A673 (cell line): Measurements from ENCODE around the gene IGF1R. TPM values are rescaled to one million over a fixed set of nuclear protein-coding genes. Genes with fewer than 3 reads are reported as not detected.

ENCODE experiments used
- BruUV-seq: library from RNA; stranded (reverse); fragments of 400-500 nt; replicated peaks from 2 replicates; lab custom pipeline; 2021; lab: Mats Ljungman, UMichigan
- CTCF ChIA-PET: fragments of 300-600 bp; sonication (Branson Sonifier 250); formaldehyde crosslinking; loops from one replicate; lab custom pipeline; 2022; ENCODE audit warnings: antibody characterized with exemption; lab: Charles Lee
- POLR2A ChIA-PET: fragments of 300-600 bp; sonication (Branson Sonifier 250); formaldehyde crosslinking; loops from one replicate; lab custom pipeline; 2022; ENCODE audit warnings: antibody characterized with exemption; ENCODE audit not compliant: low non-redundant PET; lab: Charles Lee
- DNase-seq: peaks from one replicate; pipeline ENCODE4 v3.0.0-alpha.2; 2015; ENCODE audit warnings: low spot score
- H3K27ac ChIP-seq: fragments of 200-600 bp; sonication (generic); 2 replicates; pipeline ENCODE4 v1.5.1; 2016; ENCODE audit warnings: mixed run types, low read depth, mild to moderate bottlenecking, mixed read lengths, antibody characterized with exemption, low read length; ENCODE audit not compliant: poor library complexity, severe bottlenecking
- H3K27me3 ChIP-seq: fragments of 200-600 bp; sonication (generic); replicated peaks from 2 replicates; pipeline ENCODE4 v1.6.1; 2017; ENCODE audit warnings: mixed run types, low read depth, mild to moderate bottlenecking, mixed read lengths, antibody characterized with exemption, low read length; ENCODE audit not compliant: insufficient read depth, poor library complexity
- H3K36me3 ChIP-seq: fragments of 200-600 bp; sonication (generic); 2 replicates; pipeline ENCODE4 v1.6.1; 2016; ENCODE audit warnings: mixed run types, mild to moderate bottlenecking, mixed read lengths, antibody characterized with exemption, low read length; ENCODE audit not compliant: insufficient read depth, poor library complexity, severe bottlenecking
- H3K4me1 ChIP-seq: fragments of 200-600 bp; sonication (generic); 2 replicates; pipeline ENCODE4 v1.6.1; 2017; ENCODE audit warnings: mixed run types, mild to moderate bottlenecking, mixed read lengths, antibody characterized with exemption, low read length; ENCODE audit not compliant: insufficient read depth, poor library complexity, severe bottlenecking
- H3K4me3 ChIP-seq: fragments of 200-600 bp; sonication (generic); 2 replicates; pipeline ENCODE4 v1.5.1; 2016; ENCODE audit warnings: low read depth, mixed run types, mild to moderate bottlenecking, mixed read lengths, low read length; ENCODE audit not compliant: poor library complexity, severe bottlenecking
- H3K9me3 ChIP-seq: fragments of 200-600 bp; sonication (generic); 2 replicates; pipeline ENCODE4 v1.6.1; 2016; ENCODE audit warnings: mixed run types, low read depth, mild to moderate bottlenecking, mixed read lengths, antibody characterized with exemption, low read length; ENCODE audit not compliant: poor library complexity, severe bottlenecking
- EZH2 ChIP-seq: fragments of 200-600 bp; sonication (generic); IDR thresholded peaks from 2 replicates; pipeline ENCODE4 v1.6.1; 2017; ENCODE audit warnings: borderline replicate concordance, low read depth, mild to moderate bottlenecking, mixed read lengths, antibody characterized with exemption, low read length; ENCODE audit not compliant: poor library complexity, severe bottlenecking
- intact Hi-C: fragments of 100-400 bp; cut with micrococcal nuclease; formaldehyde crosslinking; loops from one replicate; pipeline ENCODE4 v1.10.0; 2022; ENCODE audit not compliant: unreplicated experiment
- total RNA-seq: library from RNA; stranded (reverse); gene quantifications from 2 replicates; pipeline ENCODE4 v1.2.3, GENCODE V29; 2021
- TF ChIP-seq, protein P1 (sequence below): fragments of 300-800, 200-600 bp; sonication (generic); conservative IDR thresholded peaks from 2 replicates; pipeline ENCODE4 v1.5.1; 2017; ENCODE audit warnings: low read depth, mild to moderate bottlenecking, antibody characterized with exemption, low read length, moderate library complexity, mixed read lengths

The IGF1R gene
- total RNA-seq, 1 experiment from 2014 or later: 34.9 TPM

DNA sequence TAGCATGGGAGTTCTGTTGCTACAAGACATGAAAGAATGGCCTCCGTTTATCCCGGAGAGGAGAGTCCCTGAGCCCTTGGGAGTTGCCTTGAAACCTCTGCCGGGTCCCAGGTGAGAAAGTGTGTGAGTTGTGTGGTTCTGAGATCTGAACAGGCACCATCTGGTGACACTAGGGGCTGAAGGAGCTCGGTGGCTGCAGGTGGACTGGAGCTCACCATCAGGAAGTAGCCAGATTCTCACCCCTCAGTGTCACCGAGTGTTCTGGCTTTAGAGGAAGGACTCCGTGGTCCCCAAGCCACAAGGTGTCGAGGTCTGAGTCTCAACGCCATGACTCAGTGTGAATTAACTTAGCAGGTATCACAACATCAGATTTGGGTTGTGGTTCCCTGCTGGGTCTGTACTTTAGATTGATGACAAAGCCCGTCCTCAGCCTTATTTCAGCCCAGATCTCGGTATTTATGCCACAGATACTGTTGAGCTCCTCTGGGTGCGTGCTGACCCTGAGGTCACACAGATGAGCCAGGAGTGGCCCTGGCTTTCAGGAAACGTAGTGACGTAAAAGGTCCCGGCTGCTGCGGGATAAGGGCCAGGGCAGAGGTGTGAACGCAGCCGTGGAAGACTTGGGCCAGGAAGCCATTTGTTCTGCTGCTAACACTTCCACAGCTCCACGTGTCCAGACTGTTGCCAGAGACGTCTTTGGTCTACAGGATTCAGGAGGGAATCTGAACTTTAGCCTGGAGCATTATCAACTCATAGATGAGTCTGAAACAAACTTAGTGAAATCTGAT is 304.9 kb downstream of the IGF1R start:
- no peaks in the 10 kb centered on the region for H3K9me3 ChIP-seq
- no peak for TF ChIP-seq EZH2
- TF ChIP-seq, protein P1, sequence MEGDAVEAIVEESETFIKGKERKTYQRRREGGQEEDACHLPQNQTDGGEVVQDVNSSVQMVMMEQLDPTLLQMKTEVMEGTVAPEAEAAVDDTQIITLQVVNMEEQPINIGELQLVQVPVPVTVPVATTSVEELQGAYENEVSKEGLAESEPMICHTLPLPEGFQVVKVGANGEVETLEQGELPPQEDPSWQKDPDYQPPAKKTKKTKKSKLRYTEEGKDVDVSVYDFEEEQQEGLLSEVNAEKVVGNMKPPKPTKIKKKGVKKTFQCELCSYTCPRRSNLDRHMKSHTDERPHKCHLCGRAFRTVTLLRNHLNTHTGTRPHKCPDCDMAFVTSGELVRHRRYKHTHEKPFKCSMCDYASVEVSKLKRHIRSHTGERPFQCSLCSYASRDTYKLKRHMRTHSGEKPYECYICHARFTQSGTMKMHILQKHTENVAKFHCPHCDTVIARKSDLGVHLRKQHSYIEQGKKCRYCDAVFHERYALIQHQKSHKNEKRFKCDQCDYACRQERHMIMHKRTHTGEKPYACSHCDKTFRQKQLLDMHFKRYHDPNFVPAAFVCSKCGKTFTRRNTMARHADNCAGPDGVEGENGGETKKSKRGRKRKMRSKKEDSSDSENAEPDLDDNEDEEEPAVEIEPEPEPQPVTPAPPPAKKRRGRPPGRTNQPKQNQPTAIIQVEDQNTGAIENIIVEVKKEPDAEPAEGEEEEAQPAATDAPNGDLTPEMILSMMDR: no peak
- H3K4me3 ChIP-seq: no peak overlapping the region
- peaks cover 16% of the 10 kb centered on the region for H3K36me3 ChIP-seq
- POLR2A ChIA-PET: interaction anchor here (0.6 kb wide), 1 partner anchor 500 kb away, joined by 3 read pairs; no protein-coding TSS in a partner anchor
- no TSS peak for BruUV-seq
- H3K4me1 ChIP-seq: no peaks in the 10 kb centered on the region
- no peak for DNase-seq
- no peaks in the 10 kb centered on the region for H3K27me3 ChIP-seq
- CTCF ChIA-PET: no interaction called here
- H3K27ac ChIP-seq: no peak overlapping the region
- intact Hi-C loops: no loop called here

DNA sequence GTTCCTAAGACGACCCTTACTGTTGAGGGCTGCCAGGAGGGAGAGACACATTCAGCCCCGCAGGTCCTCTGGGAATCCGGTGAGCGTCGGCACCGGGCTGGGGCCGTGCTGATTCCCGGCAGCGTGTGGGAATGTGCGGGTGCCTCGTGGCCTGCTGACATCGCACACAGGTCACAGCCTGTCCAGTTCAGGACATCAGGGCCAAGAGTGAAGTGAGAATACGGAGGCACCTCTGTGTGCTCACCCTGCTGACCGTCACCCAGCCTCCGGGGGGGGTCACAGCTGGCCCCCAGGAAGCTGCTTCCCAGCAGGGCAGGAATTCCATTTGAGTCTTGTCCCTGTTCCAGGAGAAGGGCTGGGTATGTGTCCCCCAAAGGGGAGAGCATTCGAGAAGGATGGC is 305.6 kb downstream of the IGF1R start:
- CTCF ChIA-PET: no interaction called here
- DNase-seq: no peak
- H3K4me3 ChIP-seq: no peak overlapping the region
- intact Hi-C loops: no loop called here
- H3K27ac ChIP-seq: no peak overlapping the region
- no peaks in the 10 kb centered on the region for H3K27me3 ChIP-seq
- no TSS peak for BruUV-seq
- no peaks in the 10 kb centered on the region for H3K9me3 ChIP-seq
- TF ChIP-seq, protein P1: no peak
- no peak for TF ChIP-seq EZH2
- H3K36me3 ChIP-seq: peaks cover 15% of the 10 kb centered on the region
- no peaks in the 10 kb centered on the region for H3K4me1 ChIP-seq
- POLR2A ChIA-PET: no interaction called here

DNA sequence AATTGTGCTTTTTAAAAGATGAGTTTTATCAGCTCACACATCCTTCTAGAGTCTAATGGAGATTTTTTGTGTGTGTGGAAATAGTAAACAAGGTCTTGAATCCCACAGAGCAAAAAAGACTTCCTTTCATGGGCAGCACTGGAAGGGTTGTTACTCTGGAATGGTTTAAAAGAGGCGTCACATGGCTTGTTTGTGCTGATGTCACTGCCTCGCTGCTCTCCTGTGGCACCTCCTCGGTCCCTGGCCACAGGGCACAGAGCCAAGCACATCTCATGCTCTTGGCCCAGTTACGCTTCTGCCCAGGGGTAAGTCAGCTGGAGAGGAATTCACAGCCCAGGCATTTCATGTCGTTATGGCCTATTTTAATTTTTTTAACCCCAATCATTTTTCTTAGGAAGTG is 306.1 kb downstream of the IGF1R start:
- ChIA-PET POLR2A (interaction anchor here (0.6 kb wide), 1 partner anchor 15 kb away, joined by 3 read pairs; no protein-coding TSS in a partner anchor), CTCF (no interaction called here)
- H3K36me3 ChIP-seq: peaks cover 11% of the 10 kb centered on the region
- no TSS peak for BruUV-seq
- DNase-seq: no peak
- TF ChIP-seq, protein P1: no peak
- no peak for TF ChIP-seq EZH2
- H3K27ac ChIP-seq: no peak overlapping the region
- no peaks in the 10 kb centered on the region for H3K9me3 ChIP-seq
- intact Hi-C loops: no loop called here
- H3K4me1 ChIP-seq: no peaks in the 10 kb centered on the region
- no peaks in the 10 kb centered on the region for H3K27me3 ChIP-seq
- H3K4me3 ChIP-seq: no peak overlapping the region
